NK-92 (cell line): Measurements from ENCODE around the gene HMGN4.

Experiments
- DNase-seq: peaks from one replicate; lab custom pipeline; 2025; ENCODE audit not compliant: unreplicated experiment; lab: John Stamatoyannopoulos, UW

HMGN4 gene

DNA sequence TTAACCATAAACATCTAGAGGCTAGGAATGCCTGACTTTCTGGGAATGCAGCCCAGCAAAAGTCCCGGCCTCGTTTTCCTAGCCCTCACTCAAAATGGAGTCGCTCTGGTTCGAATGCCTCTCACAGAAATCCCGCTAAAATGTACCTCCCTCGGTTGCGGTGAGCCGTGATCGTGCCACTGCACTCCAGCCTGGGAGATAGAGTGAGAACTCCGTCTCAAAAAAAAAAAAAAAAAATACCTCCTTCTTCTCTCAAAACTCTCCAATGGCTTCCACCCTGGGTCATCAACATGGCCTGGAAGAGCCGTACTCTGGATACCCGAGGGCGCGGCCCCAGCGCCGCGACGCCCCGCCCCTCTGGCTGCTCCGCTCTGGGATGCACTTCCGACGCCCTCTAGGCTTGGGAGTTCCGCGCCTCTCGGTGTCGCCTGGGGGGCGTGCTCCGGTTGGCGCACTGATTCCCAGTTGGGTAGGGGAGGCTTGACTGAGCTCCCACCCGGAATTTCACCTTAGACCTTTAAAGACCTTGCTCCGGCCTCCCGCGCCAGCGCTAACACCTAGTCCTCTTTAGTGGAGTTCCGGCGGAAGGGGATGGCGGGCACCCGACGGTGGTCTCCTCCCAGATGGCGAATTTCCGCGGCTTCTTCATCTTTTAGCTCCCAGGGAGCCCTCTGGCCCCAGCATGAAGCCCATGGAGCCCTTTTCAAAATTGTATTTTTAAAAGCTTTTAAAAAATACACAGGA lies 12.3 kb downstream of the HMGN4 start:
- DNase-seq, result no peak

GRCh38 chr6:26552205-26552604 lies 14.0 kb downstream of the HMGN4 start:
- DNase-seq, result no peak

GRCh38 chr6:26552640-26553188 lies 14.5 kb downstream of the HMGN4 start:
- no peak for DNase-seq

- no peak for DNase-seq
These were observed 15.1 kb downstream of the HMGN4 start for GRCh38 chr6:26553264-26553634.

DNA sequence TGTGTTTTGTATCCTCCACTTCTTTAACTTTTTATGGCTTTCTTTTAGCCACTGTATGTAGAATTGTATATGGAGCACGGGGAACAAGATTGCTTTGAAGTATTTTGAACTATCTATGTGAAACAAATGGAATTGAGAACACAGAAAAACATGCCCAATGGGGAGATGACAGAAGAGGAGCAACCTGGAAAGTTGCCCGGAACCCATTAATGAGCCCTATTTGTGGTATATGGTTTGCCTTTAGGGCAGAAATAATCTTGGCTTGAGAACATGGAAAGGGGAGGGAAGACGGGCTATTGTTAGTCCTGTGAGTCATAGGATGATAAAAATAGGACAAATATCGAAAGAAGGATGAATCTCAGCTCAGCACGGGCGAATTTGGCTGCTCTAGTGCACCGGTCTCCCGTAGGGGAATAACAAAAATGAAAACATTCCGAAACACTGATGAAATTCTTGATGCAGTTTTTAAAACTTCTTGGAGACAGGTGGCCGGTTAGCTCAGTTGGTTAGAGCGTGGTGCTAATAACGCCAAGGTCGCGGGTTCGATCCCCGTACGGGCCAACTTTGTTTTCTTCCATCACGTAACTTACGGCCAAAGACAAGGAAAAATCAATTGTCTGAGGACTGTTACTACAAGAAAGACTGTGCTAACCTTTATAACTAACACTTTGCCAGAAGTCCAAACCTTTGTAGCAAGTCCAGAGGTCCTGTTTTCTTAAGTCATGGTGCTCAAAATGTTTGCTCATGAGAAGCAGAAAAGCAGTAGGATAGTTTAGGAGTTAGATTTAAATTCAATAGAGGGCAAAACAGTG lies 15.7 kb downstream of the HMGN4 start:
- DNase-seq, result no peak

DNA sequence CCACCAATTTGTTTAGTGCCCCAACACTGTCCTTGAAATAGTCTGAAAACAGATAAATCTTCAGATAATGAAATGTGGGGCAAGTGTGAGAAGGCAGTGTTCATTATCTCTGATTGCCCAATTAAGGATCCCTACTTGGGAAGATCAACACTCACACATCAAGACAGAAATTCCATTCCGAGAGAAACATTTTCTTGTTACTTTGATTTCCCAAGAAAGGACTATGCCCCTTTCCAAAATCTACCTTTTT lies 16.2 kb downstream of the HMGN4 start:
- no peak for DNase-seq

DNA sequence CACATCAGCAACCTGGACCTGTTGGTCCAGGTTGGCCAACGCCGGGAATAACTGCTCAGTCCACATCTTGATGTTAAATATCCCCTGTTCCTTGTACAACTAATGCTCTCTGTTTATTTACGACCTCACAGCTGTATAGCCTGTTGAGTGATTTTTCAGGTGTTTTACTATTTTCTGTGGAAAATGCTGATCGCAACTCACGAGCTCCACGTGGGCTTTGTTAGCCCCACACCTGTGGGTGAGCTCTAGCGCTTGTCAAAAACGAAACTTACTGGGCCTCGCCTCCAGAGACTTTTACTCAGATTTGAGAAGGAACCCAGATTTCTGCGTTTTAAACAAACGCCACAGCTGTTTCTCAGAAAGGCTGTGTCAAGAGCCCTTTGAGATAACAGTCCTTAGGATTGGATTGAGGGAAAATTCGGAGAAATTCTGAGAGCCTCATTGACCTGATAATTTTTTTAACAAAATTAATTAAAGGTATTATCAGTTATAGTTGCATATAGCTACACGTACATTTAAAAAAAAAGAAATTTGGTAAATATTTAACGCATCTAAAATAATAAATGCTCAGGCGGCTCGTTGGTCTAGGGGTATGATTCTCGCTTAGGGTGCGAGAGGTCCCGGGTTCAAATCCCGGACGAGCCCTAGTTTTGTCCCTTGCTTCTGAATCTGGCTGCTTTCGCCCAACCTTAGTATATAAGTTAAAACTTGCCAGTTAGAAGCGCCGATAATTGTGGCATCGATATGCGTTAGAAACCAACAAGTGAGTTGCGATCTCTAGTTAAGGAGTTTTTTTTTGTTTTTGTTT lies 16.7 kb downstream of the HMGN4 start:
- no peak for DNase-seq

DNA sequence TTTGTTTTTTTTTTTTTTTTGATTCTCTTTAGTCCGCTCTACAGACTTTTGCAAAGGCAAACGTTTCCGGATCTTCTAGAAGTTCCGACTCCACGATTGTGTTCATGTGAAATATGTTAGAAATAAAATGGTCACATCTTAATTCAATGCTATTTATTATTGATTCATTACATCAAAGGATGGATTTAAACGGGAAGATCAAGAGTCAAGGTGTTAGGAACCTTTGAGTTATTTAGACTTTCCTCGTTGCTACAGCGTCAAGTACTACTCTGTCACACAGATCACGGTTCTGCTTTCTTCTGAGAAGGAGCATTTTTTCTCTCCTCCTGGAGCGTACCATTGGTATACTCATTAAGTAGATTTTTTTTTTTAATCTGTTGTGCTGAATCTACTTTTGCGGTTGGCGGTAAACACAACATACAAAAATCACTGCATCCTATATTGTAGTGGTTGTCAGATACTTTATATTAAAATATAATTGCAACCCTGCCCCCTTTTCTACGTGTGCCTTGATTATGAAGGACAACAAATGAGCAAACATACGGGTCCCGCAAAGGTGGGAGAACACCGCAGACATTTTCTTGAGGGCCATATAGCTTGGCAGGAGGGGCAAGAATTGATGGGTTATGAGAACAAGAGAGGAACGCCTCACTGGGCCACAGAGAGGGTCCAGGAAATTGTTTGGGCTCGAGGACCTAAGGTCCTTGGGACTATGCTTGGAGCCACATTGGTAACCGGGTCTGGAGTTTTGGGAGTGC lies 17.5 kb downstream of the HMGN4 start:
- no peak for DNase-seq

DNA sequence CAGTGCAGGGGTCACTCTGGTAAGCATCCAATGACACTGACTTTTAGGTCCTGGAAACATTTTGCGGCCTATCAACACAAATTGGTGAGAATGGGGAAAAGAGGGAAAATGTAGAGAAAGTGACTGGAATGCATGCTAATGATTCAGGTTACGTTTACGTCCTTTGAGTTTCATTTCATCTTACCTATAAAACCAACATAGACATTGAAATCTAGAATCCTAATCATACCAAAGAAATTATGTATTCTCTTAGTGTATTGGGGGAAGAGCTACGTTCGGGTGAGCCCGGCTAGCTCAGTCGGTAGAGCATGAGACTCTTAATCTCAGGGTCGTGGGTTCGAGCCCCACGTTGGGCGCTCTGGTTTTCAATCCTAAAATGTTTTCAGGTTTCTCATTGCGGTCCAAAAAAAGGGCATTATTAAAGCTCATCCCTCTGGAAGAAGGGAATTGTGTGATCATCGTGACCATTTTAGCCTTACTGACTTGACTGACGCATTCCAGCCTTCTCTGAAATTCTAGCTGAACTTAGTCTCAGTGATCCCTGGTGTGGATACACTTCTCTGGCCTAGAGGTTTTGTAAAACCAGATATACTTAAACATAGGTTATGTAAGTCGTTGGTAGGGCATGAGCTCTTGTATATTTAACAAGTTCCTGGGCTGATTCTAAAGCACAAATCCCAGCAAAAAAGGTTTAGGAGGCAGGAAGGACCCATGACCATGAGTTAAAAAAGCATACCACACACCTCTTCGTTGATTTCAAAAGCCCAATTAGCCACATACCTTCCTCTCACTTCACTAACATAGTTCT lies 18.3 kb downstream of the HMGN4 start:
- no peak for DNase-seq

DNA sequence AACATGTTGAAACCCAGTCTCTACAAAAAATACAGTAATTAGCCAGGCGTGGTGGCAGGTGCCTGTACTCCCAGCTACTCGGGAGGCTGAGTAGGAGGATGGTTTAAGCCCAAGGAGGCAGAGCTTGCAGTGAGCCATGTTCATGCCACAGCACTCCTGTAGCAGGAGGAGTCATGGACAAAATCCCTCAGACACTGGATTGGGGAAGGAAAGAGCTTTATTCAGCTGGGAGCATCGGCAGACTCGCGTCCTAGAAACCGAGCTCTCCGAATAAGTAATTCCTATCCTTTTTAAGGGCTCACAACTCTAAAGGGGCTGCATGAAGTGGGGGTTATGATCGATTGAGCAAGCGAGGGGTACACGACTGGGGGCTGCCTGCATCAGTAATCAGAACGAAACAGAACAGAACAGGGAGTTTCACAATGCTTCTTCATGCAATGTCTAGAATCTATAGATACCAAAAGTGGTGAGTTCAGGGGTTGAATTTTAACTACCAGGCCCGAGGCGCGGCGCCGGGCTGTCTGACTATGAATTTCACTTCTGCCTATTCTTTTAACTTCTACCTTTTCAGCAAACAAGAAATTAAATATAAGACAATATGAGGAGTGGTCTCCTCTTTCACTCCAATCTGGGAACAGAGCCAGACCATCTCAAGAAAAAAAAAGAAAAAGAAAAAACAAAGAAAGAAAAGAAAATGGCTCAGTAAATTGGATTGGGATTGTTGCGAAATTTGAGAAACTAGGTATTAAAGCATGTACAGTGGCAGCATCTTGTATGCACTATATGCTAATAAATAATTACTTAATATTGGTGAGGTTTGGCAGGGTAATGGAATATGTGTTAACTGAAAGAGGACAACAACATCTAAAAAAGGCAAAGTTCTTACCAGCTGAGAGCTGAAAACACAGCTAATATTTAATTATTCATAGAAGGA lies 23.6 kb downstream of the HMGN4 start:
- DNase-seq, result no peak

- DNase-seq, result no peak
These were observed 25.3 kb downstream of the HMGN4 start for GRCh38 chr6:26563488-26563887.

GRCh38 chr6:26568601-26569432 lies 30.7 kb downstream of the HMGN4 start:
- peak; percentile 74 for DNase-seq

GRCh38 chr6:26569433-26569764 lies 31.2 kb downstream of the HMGN4 start:
- DNase-seq, result no peak

DNA sequence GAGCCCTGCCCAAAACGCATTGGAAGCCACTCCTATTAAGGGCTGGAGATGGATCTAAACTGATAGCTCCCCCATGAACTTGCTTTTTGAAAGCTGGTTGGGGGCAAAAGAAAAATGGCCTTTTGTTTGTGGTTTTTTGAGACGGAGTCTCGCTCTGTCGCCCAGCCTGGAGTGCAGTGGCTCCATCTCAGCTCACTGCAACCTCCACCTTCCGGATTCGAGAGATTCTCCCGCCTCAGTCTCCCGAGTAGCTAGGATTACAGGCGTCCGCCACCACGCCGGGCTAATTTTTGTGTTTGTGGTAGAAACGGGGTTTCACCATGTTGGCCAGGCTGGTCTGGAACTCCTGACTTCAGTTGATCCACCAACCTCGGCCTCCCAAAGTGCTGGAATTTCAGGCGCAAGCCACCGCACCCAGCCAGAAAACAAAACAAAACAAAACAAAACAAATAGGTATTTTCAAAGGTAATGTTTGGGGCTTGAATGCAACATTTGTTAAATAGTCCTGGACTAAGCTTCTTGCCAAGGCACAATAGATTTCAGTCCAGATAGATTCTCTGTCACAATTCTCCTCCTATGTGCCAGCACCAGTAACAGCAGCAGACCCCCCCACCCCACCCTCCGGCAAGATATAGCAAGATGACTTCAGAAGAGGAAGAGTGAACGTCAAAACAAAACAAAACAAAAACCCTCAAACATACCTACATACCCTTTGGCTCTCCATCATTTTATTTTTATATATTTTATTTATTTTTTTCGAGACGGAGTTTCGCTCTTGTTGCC lies 32.1 kb downstream of the HMGN4 start:
- no peak for DNase-seq

- DNase-seq, result no peak
These were observed 33.6 kb downstream of the HMGN4 start for GRCh38 chr6:26571592-26572296.

GRCh38 chr6:26575494-26575939 lies 37.4 kb downstream of the HMGN4 start:
- DNase-seq, result no peak

DNA sequence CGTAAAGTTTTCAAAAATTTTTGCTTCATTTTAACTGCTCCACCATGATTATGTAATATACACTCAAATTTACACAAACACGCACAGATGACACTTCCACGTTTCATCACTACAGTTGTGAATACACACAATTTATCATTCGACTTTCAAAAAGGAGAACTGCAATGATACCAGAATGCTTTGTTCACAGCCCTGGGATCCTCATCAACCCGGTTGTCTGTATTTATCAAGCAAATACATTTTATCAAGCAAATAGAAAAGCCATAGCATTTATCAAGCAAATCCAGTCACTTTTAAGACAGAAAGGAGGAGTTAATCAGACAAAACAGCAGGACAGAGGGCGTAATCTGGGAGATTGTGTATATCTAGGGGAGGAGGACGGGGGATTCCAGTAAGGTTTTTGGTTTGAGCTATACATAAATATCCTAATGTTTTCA lies 38.3 kb downstream of the HMGN4 start:
- no peak for DNase-seq
